Activated T-helper 1 cell treated with anti-CD3 and anti-CD28 coated beads, Interleukin-2, amount 50 U/mL, for 16 hours (primary cell): ENCODE results near the gene GAS7.

Experiments used
- DNase-seq, 2 donors: peaks; one replicate each; pipeline ENCODE4 v3.0.0-alpha.2; 2020; ENCODE audit warnings: low read depth in 1 of 2, low spot score in 1 of 2

GAS7 gene

GRCh38 chr17:10201680-10202079 is 3.3 kb upstream of the GAS7 start:
- DNase-seq: no peak

- no peak for DNase-seq
Measured at GRCh38 chr17:10200645-10201044, 2.2 kb upstream of the GAS7 start.

- no peak for DNase-seq
Measured at GRCh38 chr17:10200016-10200415, 1.6 kb upstream of the GAS7 start.

GRCh38 chr17:10197721-10198508 is 491 bp downstream of the GAS7 start:
- DNase-seq: no peak

- no peak for DNase-seq
Measured at GRCh38 chr17:10197362-10197720, 1.1 kb downstream of the GAS7 start.

GRCh38 chr17:10196941-10197340 is 1.5 kb downstream of the GAS7 start:
- DNase-seq: no peak

- DNase-seq: no peak
Measured at GRCh38 chr17:10196384-10196895, 2.0 kb downstream of the GAS7 start.

- DNase-seq: no peak
Measured at GRCh38 chr17:10195090-10195805, 3.2 kb downstream of the GAS7 start.

- no peak for DNase-seq
Measured at GRCh38 chr17:10193632-10194031, 4.8 kb downstream of the GAS7 start.

GRCh38 chr17:10192972-10193371 is 5.4 kb downstream of the GAS7 start:
- DNase-seq: no peak

GRCh38 chr17:10192461-10192860 is 5.9 kb downstream of the GAS7 start:
- DNase-seq: no peak

GRCh38 chr17:10187456-10187855 is 10.9 kb downstream of the GAS7 start:
- DNase-seq: no peak

GRCh38 chr17:10186771-10187410 is 11.5 kb downstream of the GAS7 start:
- DNase-seq: no peak

GRCh38 chr17:10183931-10184930 is 14.2 kb downstream of the GAS7 start:
- DNase-seq: no peak

GRCh38 chr17:10182785-10183184 is 15.6 kb downstream of the GAS7 start:
- no peak for DNase-seq

- DNase-seq: no peak
Measured at GRCh38 chr17:10178506-10178991, 19.9 kb downstream of the GAS7 start.

- no peak for DNase-seq
Measured at GRCh38 chr17:10177913-10178505, 20.4 kb downstream of the GAS7 start.

- no peak for DNase-seq
Measured at GRCh38 chr17:10177131-10177912, 21.1 kb downstream of the GAS7 start.

GRCh38 chr17:10173913-10174312 is 24.5 kb downstream of the GAS7 start:
- no peak for DNase-seq
